KMS-11 (cell line): Measurements from ENCODE around the gene FANCD2.
"Not testable (repeated sequence)": the region's sequence is repeated elsewhere in the genome, so short reads cannot be mapped to it uniquely, and the experiment has no call there.

Experiments used
- H2AFZ ChIP-seq: fragments of 200-600 bp; sonication (generic); 2 replicates; pipeline ENCODE4 v1.6.1; 2016; ENCODE audit warnings: antibody characterized with exemption, mixed run types, low read depth
- H3K27ac ChIP-seq: fragments of 200-600 bp; sonication (generic); 2 replicates; pipeline ENCODE4 v1.6.1; 2016; ENCODE audit warnings: mild to moderate bottlenecking, mixed run types
- H3K27me3 ChIP-seq: fragments of 200-600 bp; sonication (generic); 2 replicates; pipeline ENCODE4 v1.6.1; 2017; ENCODE audit warnings: mild to moderate bottlenecking, low read depth, mixed run types, moderate library complexity; ENCODE audit not compliant: insufficient read depth
- H3K36me3 ChIP-seq: fragments of 200-600 bp; sonication (generic); 2 replicates; pipeline ENCODE4 v1.6.1; 2017; ENCODE audit warnings: mild to moderate bottlenecking, mixed run types; ENCODE audit not compliant: insufficient read depth
- H3K4me1 ChIP-seq: fragments of 200-600 bp; sonication (generic); 2 replicates; pipeline ENCODE4 v1.6.1; 2016; ENCODE audit warnings: mild to moderate bottlenecking, low read depth, mixed run types; ENCODE audit not compliant: poor library complexity, severe bottlenecking
- H3K4me2 ChIP-seq: fragments of 200-600 bp; sonication (generic); 2 replicates; pipeline ENCODE4 v1.7.0; 2016; ENCODE audit warnings: mild to moderate bottlenecking, mixed run types
- H3K4me3 ChIP-seq: fragments of 200-600 bp; sonication (generic); IDR thresholded peaks from 2 replicates; pipeline ENCODE4 v1.6.1; 2017; ENCODE audit warnings: low read depth, low read length, mixed read lengths; ENCODE audit not compliant: insufficient read depth
- H3K79me2 ChIP-seq: fragments of 200-600 bp; sonication (generic); 2 replicates; pipeline ENCODE4 v1.6.1; 2016; ENCODE audit warnings: low read depth, mixed run types; ENCODE audit not compliant: insufficient read depth
- H3K9ac ChIP-seq: fragments of 200-600 bp; sonication (generic); 2 replicates; pipeline ENCODE4 v1.6.1; 2016; ENCODE audit warnings: mild to moderate bottlenecking, mixed run types
- H4K20me1 ChIP-seq: fragments of 200-600 bp; sonication (generic); 2 replicates; pipeline ENCODE4 v1.6.1; 2016; ENCODE audit warnings: mild to moderate bottlenecking, mixed run types; ENCODE audit not compliant: insufficient read depth
- CTCF ChIP-seq: fragments of 200-600 bp; sonication (generic); conservative IDR thresholded peaks from 2 replicates; pipeline ENCODE4 v1.6.1; 2017; ENCODE audit warnings: low read depth, mild to moderate bottlenecking, antibody characterized with exemption, low read length, moderate library complexity, mixed read lengths

FANCD2 gene

DNA sequence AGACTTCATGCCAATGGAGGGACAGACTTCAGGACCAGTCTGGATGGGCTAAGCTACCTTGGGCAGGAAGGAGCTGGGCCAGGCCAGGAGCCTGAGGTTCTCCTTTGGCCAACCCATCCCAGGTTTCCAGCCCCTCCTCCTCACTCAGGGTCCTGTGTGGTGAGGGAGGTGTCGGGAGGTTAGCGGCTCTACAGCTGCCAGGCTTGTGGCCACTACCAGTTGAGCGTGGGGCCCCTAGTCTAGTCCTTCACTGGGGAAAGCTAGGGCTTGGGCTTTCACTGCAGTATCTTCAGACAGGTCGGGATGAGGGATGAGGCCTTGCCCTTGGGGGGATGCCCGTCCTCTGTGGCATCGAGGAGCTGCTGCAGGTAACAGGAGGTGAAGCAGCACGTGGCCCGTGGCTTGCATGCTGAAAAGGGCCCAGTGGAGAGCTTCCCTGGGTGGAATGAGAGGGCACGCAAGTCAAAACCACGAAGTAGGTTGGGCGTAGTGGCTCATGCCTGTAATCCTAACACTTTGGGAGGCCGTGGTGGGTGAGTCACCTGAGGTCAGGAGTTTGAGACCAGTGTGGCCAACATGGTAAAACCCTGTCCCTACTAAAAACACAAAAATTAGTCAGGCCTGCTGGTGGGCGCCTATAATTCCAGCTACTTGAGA lies 8.5 kb upstream of the FANCD2 start:
- H2AFZ ChIP-seq: no peak overlapping the region
- no peak overlapping the region for H3K27ac ChIP-seq
- no peaks in the 10 kb centered on the region for H3K36me3 ChIP-seq
- no peak for TF ChIP-seq CTCF
- H3K4me3 ChIP-seq: no peak overlapping the region
- H3K79me2 ChIP-seq: no peaks in the 10 kb centered on the region
- H3K9ac ChIP-seq: no peak overlapping the region
- H3K4me1 ChIP-seq: no peaks in the 10 kb centered on the region
- no peak overlapping the region for H3K4me2 ChIP-seq
- no peaks in the 10 kb centered on the region for H3K27me3 ChIP-seq
- no peaks in the 10 kb centered on the region for H4K20me1 ChIP-seq

DNA sequence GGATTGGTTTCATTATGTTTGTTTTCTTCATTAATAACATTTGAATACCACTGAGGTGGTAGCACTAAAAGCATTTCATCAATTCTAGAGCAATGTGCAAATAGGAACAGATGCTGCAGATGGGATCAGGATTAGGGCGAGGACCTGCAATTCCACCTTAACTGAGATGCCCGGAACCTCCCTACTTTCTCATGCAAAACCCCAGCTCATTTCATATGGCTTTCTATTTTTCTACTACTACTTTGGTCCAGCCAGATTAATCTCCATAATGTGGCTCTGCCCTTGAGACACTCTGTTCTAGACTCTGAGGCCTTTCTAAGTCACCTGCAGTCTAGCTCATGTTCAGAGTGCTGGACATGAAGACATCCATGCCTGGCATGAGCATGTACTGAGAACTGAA lies 7.4 kb upstream of the FANCD2 start:
- H3K27ac ChIP-seq, H3K79me2 ChIP-seq, H4K20me1 ChIP-seq, H3K9ac ChIP-seq, H3K4me2 ChIP-seq, H3K27me3 ChIP-seq, H3K4me3 ChIP-seq, H2AFZ ChIP-seq, H3K4me1 ChIP-seq, H3K36me3 ChIP-seq: not testable (repeated sequence)

- Histone ChIP-seq H3K4me2 (no peak overlapping the region), H3K4me1 (no peaks in the 10 kb centered on the region), H3K27ac (no peak overlapping the region), H3K9ac (no peak overlapping the region), H4K20me1 (no peaks in the 10 kb centered on the region), H3K79me2 (no peaks in the 10 kb centered on the region), H3K4me3 (no peak overlapping the region), H3K36me3 (no peaks in the 10 kb centered on the region), H2AFZ (no peak overlapping the region), H3K27me3 (no peaks in the 10 kb centered on the region)
- TF ChIP-seq CTCF: no peak
Measured at GRCh38 chr3:10019326-10019725, 6.9 kb upstream of the FANCD2 start.

GRCh38 chr3:10021856-10022775 lies 4.1 kb upstream of the FANCD2 start:
- Histone ChIP-seq H3K27me3 (no peaks in the 10 kb centered on the region), H3K79me2 (peaks cover 13% of the 10 kb centered on the region), H3K4me3 (no peak overlapping the region), H3K36me3 (no peaks in the 10 kb centered on the region), H3K4me2 (no peak overlapping the region), H3K4me1 (peaks cover 9% of the 10 kb centered on the region), H4K20me1 (no peaks in the 10 kb centered on the region), H2AFZ (no peak overlapping the region), H3K27ac (no peak overlapping the region), H3K9ac (no peak overlapping the region)
- no peak for TF ChIP-seq CTCF
